B cell (primary cell): Measurements from ENCODE around the gene GNGT2. TPM values are rescaled to one million over a fixed set of nuclear protein-coding genes. Genes with fewer than 3 reads are reported as not detected.

Experiments used
- ATAC-seq: fragments of 200-7000 bp; cut with Tn5 transposase; one replicate; pipeline ENCODE4 v1.10.0; 2021; ENCODE audit warnings: low read depth, mild to moderate bottlenecking, moderate number of reproducible peaks, moderate library complexity
- CTCF ChIA-PET: fragments of 350-600 bp; sonication (Branson Sonifier 250); formaldehyde crosslinking; loops from one replicate; lab custom pipeline; 2021; ENCODE audit warnings: antibody characterized with exemption, inconsistent platforms; lab: Charles Lee
- POLR2A ChIA-PET: fragments of 350-600 bp; sonication (Branson Sonifier 250); formaldehyde crosslinking; loops from one replicate; lab custom pipeline; 2021; ENCODE audit warnings: antibody characterized with exemption; lab: Charles Lee
- DNase-seq: peaks from one replicate; pipeline ENCODE4 v3.0.0; 2013
- H2AFZ ChIP-seq: 2 replicates; pipeline ENCODE4 v1.6.1; 2012; ENCODE audit warnings: mild to moderate bottlenecking, low read depth, low read length; ENCODE audit not compliant: insufficient read depth, poor library complexity, severe bottlenecking
- H3K27ac ChIP-seq, 2 donors: 1 replicate in 1 of 2; 2 replicates in 1 of 2; pipeline ENCODE4 v1.5.1; 2012 to 2013; ENCODE audit warnings: low read length in 2 of 2, mild to moderate bottlenecking in 2 of 2, moderate library complexity in 1 of 2
- H3K27me3 ChIP-seq, 4 experiments: fragments of 200-600 bp in 1 of 4; sonication (generic) in 1 of 4; replicated peaks in 1 of 4; 1 replicate in 2 of 4; 2 replicates in 2 of 4; pipeline versions ENCODE4 v1.6.1 to v1.7.0; 2013 to 2016; ENCODE audit warnings: low read length in 3 of 4, mild to moderate bottlenecking in 2 of 4, mixed read lengths in 1 of 4, moderate library complexity in 1 of 4; ENCODE audit not compliant: insufficient read depth in 4 of 4, control insufficient read depth in 3 of 4; ENCODE audit errors: control extremely low read depth in 1 of 4
- H3K36me3 ChIP-seq, 2 experiments: replicated peaks in 1 of 2; 1 replicate in 1 of 2; 2 replicates in 1 of 2; pipeline versions ENCODE4 v1.6.1 to v1.7.1; 2013; ENCODE audit warnings: low read length in 1 of 2; ENCODE audit not compliant: insufficient read depth in 2 of 2, control insufficient read depth in 1 of 2; ENCODE audit errors: control extremely low read depth in 1 of 2, extremely low read depth in 1 of 2
- H3K4me1 ChIP-seq, 2 donors: fragments of 200-600 bp in 1 of 2; sonication (generic) in 1 of 2; 1 replicate in 1 of 2; 2 replicates in 1 of 2; pipeline versions ENCODE4 v1.5.1 to v1.6.1; 2013 to 2017; ENCODE audit warnings: low read length in 2 of 2; ENCODE audit not compliant: control insufficient read depth in 2 of 2, insufficient read depth in 2 of 2
- H3K4me2 ChIP-seq: replicated peaks from 2 replicates; pipeline ENCODE3; 2012; ENCODE audit warnings: mild to moderate bottlenecking, low read depth, low read length; ENCODE audit not compliant: poor library complexity, severe bottlenecking
- H3K4me3 ChIP-seq, 5 experiments: fragments of 200-600 bp in 1 of 5; sonication (generic) in 1 of 5; 1 replicate in 3 of 5; 2 replicates in 2 of 5; pipeline versions ENCODE4 v1.5.1 to v1.7.0; 2011 to 2016; ENCODE audit warnings: low read length in 4 of 5, mild to moderate bottlenecking in 4 of 5, low read depth in 2 of 5, control low read depth in 1 of 5, moderate library complexity in 1 of 5; ENCODE audit not compliant: insufficient read depth in 1 of 5; ENCODE audit errors: control extremely low read depth in 1 of 5, extremely low read depth in 1 of 5
- H3K79me2 ChIP-seq: fragments of 200-600 bp; sonication (generic); one replicate; pipeline ENCODE4 v1.6.0; 2016; ENCODE audit warnings: low read length; ENCODE audit not compliant: control insufficient read depth, insufficient read depth
- H3K9ac ChIP-seq: fragments of 200-600 bp; sonication (generic); 2 replicates; pipeline ENCODE4 v1.6.1; 2017; ENCODE audit warnings: mild to moderate bottlenecking, low read length, moderate library complexity
- H3K9me3 ChIP-seq, 3 donors: one replicate each; pipeline versions ENCODE4 v1.6.1 to v1.7.1; 2013; ENCODE audit warnings: low read length in 2 of 3; ENCODE audit not compliant: control insufficient read depth in 2 of 3, insufficient read depth in 1 of 3; ENCODE audit errors: control extremely low read depth in 1 of 3
- H4K20me1 ChIP-seq: 2 replicates; pipeline ENCODE4 v1.6.0; 2012; ENCODE audit warnings: mild to moderate bottlenecking, low read length; ENCODE audit not compliant: insufficient read depth, control insufficient read depth, poor library complexity, severe bottlenecking
- H3K27ac Mint-ChIP-seq: one replicate; pipeline ENCODE4 v1.8.0; 2021; ENCODE audit warnings: mixed read lengths
- H3K27me3 Mint-ChIP-seq: one replicate; pipeline ENCODE4 v1.8.0; 2021; ENCODE audit warnings: mixed read lengths
- H3K4me1 Mint-ChIP-seq: one replicate; pipeline ENCODE4 v1.8.0; 2021; ENCODE audit warnings: mixed read lengths
- H3K4me3 Mint-ChIP-seq: one replicate; pipeline ENCODE4 v1.8.0; 2021; ENCODE audit warnings: mixed read lengths
- H3K9me3 Mint-ChIP-seq: one replicate; pipeline ENCODE4 v1.8.0; 2022; ENCODE audit warnings: mixed read lengths; ENCODE audit not compliant: insufficient read depth
- EZH2 ChIP-seq: IDR thresholded peaks from 2 replicates; pipeline ENCODE4 v1.6.1; 2012; ENCODE audit warnings: borderline replicate concordance, low read depth, mild to moderate bottlenecking, moderate library complexity, low read length; ENCODE audit not compliant: insufficient read depth, poor library complexity, severe bottlenecking
- WGBS: methylation state at CpG from one replicate; pipeline ENCODE4 v1.1.5; 2013; ENCODE audit warnings: missing lambda C conversion rate; ENCODE audit not compliant: insufficient coverage; 5-methylcytosine and 5-hydroxymethylcytosine counted together
- intact Hi-C: fragments of 100-400 bp; cut with micrococcal nuclease; formaldehyde crosslinking; loops from one replicate; pipeline ENCODE4 v1.10.0; 2022
- polyA plus RNA-seq: library from polyadenylated mRNA; depleted of rRNA; stranded (reverse); fragments of >200 nt; gene quantifications from 2 replicates; pipeline ENCODE4 v1.2.3, GENCODE V29; 2012
- total RNA-seq, 2 donors: library from RNA; stranded (reverse); fragments of 120-200 nt in 1 of 2; gene quantifications; 1 replicate in 1 of 2; 2 replicates in 1 of 2; pipeline versions ENCODE4 v1.2.3 to v1.2.4, GENCODE V29; 2013 to 2022
- TF ChIP-seq, protein P1 (sequence below): fragments of 200-600 bp; IDR thresholded peaks from one replicate; pipeline ENCODE4 v1.8.0; 2022; ENCODE audit warnings: antibody characterized with exemption, mild to moderate bottlenecking

Gene GNGT2
- total and polyA plus RNA-seq, 2 donors (not counting 1 experiment from before 2014, with no cell fraction given): 5.1 to 11.1 TPM

DNA sequence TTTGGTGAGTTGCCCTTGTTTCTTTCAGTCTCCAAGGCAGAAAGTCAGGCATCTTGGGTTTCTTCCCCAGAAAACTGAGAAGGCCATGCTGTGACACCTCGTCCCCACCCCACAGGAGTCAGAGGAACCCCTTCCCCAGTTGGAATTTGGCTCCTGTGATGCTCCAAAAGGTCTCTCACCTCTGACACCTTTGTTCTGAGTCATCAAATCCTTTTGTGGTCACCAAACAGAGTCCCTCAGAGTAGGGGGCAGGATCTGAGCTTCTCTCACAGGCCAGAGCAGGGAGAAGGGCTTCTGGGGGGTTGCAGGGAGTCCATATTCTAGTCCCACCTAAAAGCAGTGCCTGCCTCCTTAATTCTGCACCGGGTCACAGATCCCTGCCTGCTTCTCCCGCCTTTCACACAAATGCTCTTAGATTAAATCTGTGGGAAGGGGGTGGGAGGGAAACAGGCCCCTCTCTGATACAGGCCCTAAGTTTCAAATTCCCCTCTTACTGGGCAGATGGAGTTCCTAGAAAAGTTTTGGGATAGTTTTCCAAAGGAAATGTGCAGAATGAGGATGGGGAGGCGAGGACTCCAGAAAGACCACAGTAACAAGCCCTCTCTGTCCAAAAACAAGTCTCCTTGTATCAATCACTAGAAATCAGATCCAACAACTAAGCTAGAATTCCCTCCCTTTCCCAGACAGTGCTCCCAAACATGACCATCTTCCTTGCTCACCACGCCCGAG is 18.9 kb upstream of the GNGT2 start:
- Histone ChIP-seq H3K4me2 (peak overlapping the region; percentile 94), H3K36me3 (no peaks in the 10 kb centered on the region), H2AFZ (no peak overlapping the region), H3K4me1 (peaks cover 34 to 41% of the 10 kb centered on the region in 2 donors), H3K79me2 (no peaks in the 10 kb centered on the region), H3K27ac (no peak overlapping the region), H3K9me3 (no peaks in the 10 kb centered on the region), H3K27me3 (peaks cover 0 to 24% (median 11%) of the 10 kb centered on the region in 4 experiments), H4K20me1 (peaks cover 10% of the 10 kb centered on the region), H3K4me3 (peak overlapping the region in 1 of 5 experiments; percentile 52), H3K9ac (no peak overlapping the region)
- DNase-seq (no peak), ATAC-seq (no peak)
- Mint-ChIP-seq H3K27me3 (peaks cover 13% of the 10 kb centered on the region), H3K9me3 (no peaks in the 10 kb centered on the region), H3K27ac (no peak overlapping the region), H3K4me3 (peak overlapping the region; percentile 84), H3K4me1 (peaks cover 32% of the 10 kb centered on the region)
- 78% methylated on average over 3 of the region's 6 CpGs for WGBS
- TF ChIP-seq EZH2: no peak
- TF ChIP-seq, protein P1, sequence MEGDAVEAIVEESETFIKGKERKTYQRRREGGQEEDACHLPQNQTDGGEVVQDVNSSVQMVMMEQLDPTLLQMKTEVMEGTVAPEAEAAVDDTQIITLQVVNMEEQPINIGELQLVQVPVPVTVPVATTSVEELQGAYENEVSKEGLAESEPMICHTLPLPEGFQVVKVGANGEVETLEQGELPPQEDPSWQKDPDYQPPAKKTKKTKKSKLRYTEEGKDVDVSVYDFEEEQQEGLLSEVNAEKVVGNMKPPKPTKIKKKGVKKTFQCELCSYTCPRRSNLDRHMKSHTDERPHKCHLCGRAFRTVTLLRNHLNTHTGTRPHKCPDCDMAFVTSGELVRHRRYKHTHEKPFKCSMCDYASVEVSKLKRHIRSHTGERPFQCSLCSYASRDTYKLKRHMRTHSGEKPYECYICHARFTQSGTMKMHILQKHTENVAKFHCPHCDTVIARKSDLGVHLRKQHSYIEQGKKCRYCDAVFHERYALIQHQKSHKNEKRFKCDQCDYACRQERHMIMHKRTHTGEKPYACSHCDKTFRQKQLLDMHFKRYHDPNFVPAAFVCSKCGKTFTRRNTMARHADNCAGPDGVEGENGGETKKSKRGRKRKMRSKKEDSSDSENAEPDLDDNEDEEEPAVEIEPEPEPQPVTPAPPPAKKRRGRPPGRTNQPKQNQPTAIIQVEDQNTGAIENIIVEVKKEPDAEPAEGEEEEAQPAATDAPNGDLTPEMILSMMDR: no peak
- CTCF ChIA-PET: interaction anchor here (0.7 to 9.5 kb wide), 8 partner anchors 16 to 916 kb away, joined by 3 to 332 read pairs (median 11); partner anchors contain the start of genes ABI3 and GNGT2
- intact Hi-C loops: loop anchor here (5.0 kb wide), 1 partner anchor 33 kb away; no protein-coding TSS in a partner anchor
- POLR2A ChIA-PET: interaction anchor here (0.5 to 3.3 kb wide), 5 partner anchors 35 to 86 kb away, joined by 4 to 11 read pairs (median 7); no protein-coding TSS in a partner anchor
